VCaP (cell line): ENCODE data around the gene NEU3.
"Not testable (repeated sequence)": the region's sequence is repeated elsewhere in the genome, so short reads cannot be mapped to it uniquely, and the experiment has no call there.

ENCODE experiments used
- H3K27ac ChIP-seq: fragments of 450-650 bp; 2 replicates; pipeline ENCODE4 v1.5.1; 2017
- CTCF ChIP-seq: fragments of 450-650 bp; conservative IDR thresholded peaks from 2 replicates; pipeline ENCODE4 v1.5.1; 2017; ENCODE audit warnings: mild to moderate bottlenecking, moderate library complexity

Gene NEU3

GRCh38 chr11:75041263-75041662, 52.5 kb downstream of the NEU3 start:
- TF ChIP-seq CTCF, result no peak

GRCh38 chr11:75041821-75042220, 53.1 kb downstream of the NEU3 start:
- H3K27ac ChIP-seq, result not testable (repeated sequence)

More at GRCh38 chr11:75041263-75041662, 52.5 kb downstream of the NEU3 start:
- H3K27ac ChIP-seq, result no peak overlapping the region

- not testable (repeated sequence) for H3K27ac ChIP-seq
Measured at GRCh38 chr11:75044381-75045170, 55.8 kb downstream of the NEU3 start.

GRCh38 chr11:75046668-75047067, 57.9 kb downstream of the NEU3 start:
- not testable (repeated sequence) for H3K27ac ChIP-seq

- H3K27ac ChIP-seq, result no peak overlapping the region
- no peak for TF ChIP-seq CTCF
Measured at GRCh38 chr11:75047191-75047590, 58.5 kb downstream of the NEU3 start.

GRCh38 chr11:75049501-75050266, 61.0 kb downstream of the NEU3 start:
- H3K27ac ChIP-seq, result not testable (repeated sequence)

GRCh38 chr11:75050516-75050915, 61.8 kb downstream of the NEU3 start:
- no peak for TF ChIP-seq CTCF
- H3K27ac ChIP-seq, result no peak overlapping the region

- H3K27ac ChIP-seq, result no peak overlapping the region
- no peak for TF ChIP-seq CTCF
Measured at GRCh38 chr11:75051043-75051442, 62.3 kb downstream of the NEU3 start.

- TF ChIP-seq CTCF, result no peak
- no peak overlapping the region for H3K27ac ChIP-seq
Measured at GRCh38 chr11:75052457-75052856, 63.7 kb downstream of the NEU3 start.
